HG03196 (cell line): ENCODE measurements around the gene ARL9.
"Not testable (repeated sequence)": the region's sequence is repeated elsewhere in the genome, so short reads cannot be mapped to it uniquely, and the experiment has no call there.

Experiments
- ATAC-seq: cut with Tn5 transposase; IDR thresholded peaks from one replicate; pipeline ENCODE4 v1.9.1; 2021; ENCODE audit not compliant: unreplicated experiment

Gene ARL9

GRCh38 chr4:56505269-56506130, at the start of gene ARL9:
Gene ARL9, plus strand, starts transcription at chr4:56505791. Its CDS starts 72 bp downstream, at chr4:56505863.
- ATAC-seq, result no peak

GRCh38 chr4:56460085-56460484, 45.5 kb upstream of the ARL9 start:
- no peak for ATAC-seq

- no peak for ATAC-seq
Measured at GRCh38 chr4:56462157-56462556, 43.4 kb upstream of the ARL9 start.

- no peak for ATAC-seq
Measured at GRCh38 chr4:56463711-56464110, 41.9 kb upstream of the ARL9 start.

- no peak for ATAC-seq
Measured at GRCh38 chr4:56464581-56464980, 41.0 kb upstream of the ARL9 start.

GRCh38 chr4:56465599-56466295, 39.8 kb upstream of the ARL9 start:
- ATAC-seq, result no peak

- not testable (repeated sequence) for ATAC-seq
Measured at GRCh38 chr4:56466296-56466761, 39.3 kb upstream of the ARL9 start.

GRCh38 chr4:56466910-56467283, 38.7 kb upstream of the ARL9 start:
- ATAC-seq, result no peak

GRCh38 chr4:56467284-56468096, 38.1 kb upstream of the ARL9 start, which contains the start of gene SRP72:
Gene SRP72, plus strand, starts transcription at chr4:56467617. Its CDS starts 19 bp downstream, at chr4:56467636.
- peak; percentile 95 for ATAC-seq

- ATAC-seq, result peak; percentile 49
Measured at GRCh38 chr4:56468097-56468422, 37.5 kb upstream of the ARL9 start.

GRCh38 chr4:56469489-56470210, 35.9 kb upstream of the ARL9 start:
- no peak for ATAC-seq

GRCh38 chr4:56475917-56476316, 29.7 kb upstream of the ARL9 start:
- no peak for ATAC-seq

- no peak for ATAC-seq
Measured at GRCh38 chr4:56477192-56477702, 28.3 kb upstream of the ARL9 start.

GRCh38 chr4:56480691-56481090, 24.9 kb upstream of the ARL9 start:
- ATAC-seq, result no peak

GRCh38 chr4:56496241-56496640, 9.3 kb upstream of the ARL9 start:
- ATAC-seq, result no peak

GRCh38 chr4:56511098-56511497, 5.5 kb downstream of the ARL9 start:
- ATAC-seq, result no peak

- ATAC-seq, result no peak
Measured at GRCh38 chr4:56512166-56512565, 6.6 kb downstream of the ARL9 start.

- no peak for ATAC-seq
Measured at GRCh38 chr4:56513517-56513916, 7.9 kb downstream of the ARL9 start.

GRCh38 chr4:56530269-56531148, 24.9 kb downstream of the ARL9 start:
- ATAC-seq, result peak; percentile 64
